Ovary (tissue), 9 donors: ENCODE results near the gene LMTK2. TPM values are rescaled to one million over a fixed set of nuclear protein-coding genes. Genes with fewer than 3 reads are reported as not detected.

Experiments
- DNase-seq, 5 donors: peaks; one replicate each; pipeline ENCODE4 v3.0.0-alpha.2; 2019 to 2020
- H3K27ac ChIP-seq, 2 donors: fragments of 200-600 bp; one replicate each; pipeline versions ENCODE4 v1.5.1 to v1.8.0; 2019 to 2022
- H3K27me3 ChIP-seq: fragments of 200-600 bp; one replicate; pipeline ENCODE4 v1.8.0; 2022
- H3K36me3 ChIP-seq: fragments of 200-600 bp; sonication (generic); one replicate; pipeline ENCODE4 v1.5.1; 2019
- H3K4me1 ChIP-seq: one replicate; pipeline ENCODE4 v1.8.1; 2013; ENCODE audit warnings: mild to moderate bottlenecking, moderate library complexity; ENCODE audit not compliant: insufficient read depth
- H3K4me3 ChIP-seq: fragments of 200-600 bp; sonication (generic); one replicate; pipeline ENCODE4 v1.5.1; 2017
- H3K9me3 ChIP-seq, 2 donors: fragments of 200-600 bp in 1 of 2; sonication (generic) in 1 of 2; one replicate each; pipeline versions ENCODE4 v1.5.1 to v1.8.1; 2013 to 2019; ENCODE audit warnings: mild to moderate bottlenecking in 1 of 2, moderate library complexity in 1 of 2
- CTCF ChIP-seq, 3 donors: fragments of 450-650 bp in 2 of 3; fragments of 200-600 bp in 1 of 3; IDR thresholded peaks; one replicate each; pipeline versions ENCODE4 v1.5.1 to v1.8.0; 2016 to 2022; ENCODE audit warnings: antibody characterized with exemption in 3 of 3, mild to moderate bottlenecking in 1 of 3
- EP300 ChIP-seq: sonication (generic); formaldehyde crosslinking; IDR thresholded peaks from one replicate; pipeline ENCODE4 v1.6.1; 2017; ENCODE audit warnings: antibody characterized with exemption
- POLR2A ChIP-seq: fragments of 450-650 bp; IDR thresholded peaks from one replicate; pipeline ENCODE4 v1.6.1; 2017; ENCODE audit warnings: antibody characterized with exemption, mild to moderate bottlenecking, moderate library complexity
- WGBS, 3 donors: extraction: QIAGEN DNeasy Blood & Tissue Kit in 1 of 3; methylation state at CpG; one replicate each; pipeline versions ENCODE4 v1.1.5 to v1.1.7; 2013 to 2017; 5-methylcytosine and 5-hydroxymethylcytosine counted together
- intact Hi-C, 4 donors: fragments of 100-400 bp; cut with DNase I; formaldehyde crosslinking; loops; one replicate each; pipeline versions ENCODE4 v1.11.0 to v1.15.1; 2022 to 2023
- polyA plus RNA-seq, 2 donors: library from polyadenylated mRNA; stranded (reverse); fragments of 200-250 nt in 1 of 2; fragments of 350-450 nt in 1 of 2; fragmentation: Illumina TruSeq in 1 of 2; extraction: RNeasy Lipid Tissue Mini Kit (QIAGEN cat#74804) in 1 of 2; gene quantifications; one replicate each; pipeline ENCODE4 v1.2.3, GENCODE V29; 2013 to 2014
- total RNA-seq, 7 donors: library from RNA; depleted of rRNA in 2 of 7; stranded (reverse); fragments of >200 nt in 2 of 7; fragmentation: NEBNext Ultra II Directional in 3 of 7; extraction: Animal tissue kit (Norgen Biotek cat#: 25700) in 3 of 7; gene quantifications; one replicate each; pipeline versions ENCODE4 v1.1.0 to v1.2.4, GENCODE V29; 2016 to 2023
- donor health status: DM: no; HTN: no; CAD: no; lungs with moderate emphysema.
- donor health status: DM: no; HTN: no; CAD: no.
- donor health status: Bipolar disorder and iron deficiency.
- donor health status: DM: yes; HTN: yes; CAD: no.
- donor health status: DM: no; HTN: no; CAD: no.
- donor health status: DM: yes; HTN: yes; CAD: no.

Gene LMTK2
- total and polyA plus RNA-seq, 9 donors: 4.4 to 17.1 (median 12.8) TPM

DNA sequence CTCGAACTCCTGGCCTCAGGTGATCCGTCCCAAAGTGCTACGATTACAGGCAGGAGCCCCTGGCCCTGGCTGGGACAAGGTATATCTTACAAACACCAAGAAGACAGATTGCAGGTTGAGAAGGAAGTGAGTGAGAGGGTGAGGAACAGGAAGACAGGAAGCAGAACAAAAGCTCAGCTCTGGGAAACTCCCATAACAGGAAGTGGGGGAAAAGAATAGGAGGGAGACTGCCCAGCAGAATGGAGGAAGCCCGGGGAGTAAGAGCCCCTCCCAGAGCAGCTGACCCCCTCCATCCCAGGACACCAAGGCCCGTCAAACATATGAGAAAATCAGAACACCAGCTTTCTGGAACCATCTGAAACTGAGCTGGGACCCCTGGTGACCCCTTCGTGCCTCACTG is 142.4 kb downstream of the LMTK2 start:
- intact Hi-C loops: no loop called here
- Histone ChIP-seq H3K4me1 (peaks cover 10% of the 10 kb centered on the region), H3K36me3 (no peaks in the 10 kb centered on the region), H3K4me3 (no peak overlapping the region), H3K9me3 (no peaks in the 10 kb centered on the region), H3K27me3 (no peaks in the 10 kb centered on the region), H3K27ac (no peak overlapping the region)
- DNase-seq: no peak
- TF ChIP-seq POLR2A (no peak), EP300 (no peak), CTCF (IDR thresholded peaks at IDR 0.05) (no peak)
- 70 to 83% (median 78%) methylated on average over 6 of the region's 6 CpGs for WGBS, 3 donors

GRCh38 chr7:98250789-98251188 is 144.1 kb downstream of the LMTK2 start:
- Histone ChIP-seq H3K36me3 (no peaks in the 10 kb centered on the region), H3K4me3 (no peak overlapping the region), H3K4me1 (peaks cover 10% of the 10 kb centered on the region), H3K27ac (no peak overlapping the region), H3K9me3 (no peaks in the 10 kb centered on the region), H3K27me3 (no peaks in the 10 kb centered on the region)
- intact Hi-C loops: no loop called here
- DNase-seq: no peak
- TF ChIP-seq EP300 (no peak), POLR2A (no peak), CTCF (IDR thresholded peaks at IDR 0.05) (no peak)
- 76 to 84% (median 84%) methylated on average over 3 of the region's 3 CpGs for WGBS, 3 donors

- WGBS, 3 donors: 39 to 42% (median 41%) methylated on average over 9 of the region's 9 CpGs
Measured at GRCh38 chr7:98251231-98251600, 144.6 kb downstream of the LMTK2 start.

DNA sequence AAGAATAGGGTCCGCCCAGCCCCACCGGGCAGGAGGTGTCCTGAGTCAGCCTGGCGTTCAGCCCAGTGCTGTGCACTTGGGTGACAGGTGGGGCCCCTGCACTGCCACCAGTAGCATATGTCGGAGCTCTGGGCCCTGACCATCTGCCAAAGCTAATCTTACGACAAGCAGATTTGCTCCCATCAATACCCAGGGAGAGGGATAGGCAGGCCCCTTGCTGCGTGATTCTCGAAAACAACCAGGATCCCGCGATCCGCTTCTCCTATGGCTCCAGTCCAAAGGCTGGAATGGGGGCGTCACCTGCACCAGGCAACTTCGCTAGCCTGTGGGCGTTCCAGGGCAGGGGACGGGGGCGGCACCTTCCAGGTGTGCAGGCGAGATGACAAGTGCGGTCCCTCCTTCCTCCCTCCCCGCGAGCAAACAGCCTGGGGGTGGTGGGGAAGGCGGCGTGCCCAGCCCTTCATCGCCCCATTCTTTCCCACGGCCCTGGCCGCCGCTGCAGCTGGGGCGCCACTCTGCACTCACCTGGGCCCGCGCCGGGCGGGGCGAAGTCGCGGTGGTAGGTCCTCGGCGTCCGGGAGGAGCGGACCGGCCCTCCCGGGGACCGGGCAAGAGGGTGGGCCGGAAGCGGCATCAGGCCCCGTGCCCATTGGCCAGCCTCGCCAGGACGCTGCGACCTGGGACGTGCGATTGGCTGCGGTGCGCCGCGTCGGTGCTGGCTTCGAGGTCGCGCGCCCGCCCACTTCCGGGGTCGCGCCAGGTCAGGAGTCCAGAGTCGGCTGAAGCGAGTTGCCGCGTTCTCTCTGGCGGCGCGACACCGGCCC is 145.2 kb downstream of the LMTK2 start, which contains the start of gene TECPR1:
Gene TECPR1, minus strand, starts transcription at position 632 of the 824 bp plus-strand sequence. CDS start 6,086 bp downstream, outside the sequence.
- no peak for TF ChIP-seq CTCF (IDR thresholded peaks at IDR 0.05)
- peak; percentile 12 for TF ChIP-seq POLR2A
- no peak for TF ChIP-seq EP300
- Histone ChIP-seq H3K4me1 (peaks cover 10% of the 10 kb centered on the region), H3K27me3 (no peaks in the 10 kb centered on the region), H3K27ac (no peak within 1 kb of the TSS), H3K4me3 (peak within 1 kb of the TSS; percentile 85), H3K9me3 (no peaks in the 10 kb centered on the region), H3K36me3 (no peaks in the 10 kb centered on the region)
- intact Hi-C loops: no loop called here
- WGBS, 3 donors: 0 to 2% (median 1%) methylated on average over 20 to 69 of the region's 69 CpGs
- peak; percentile 89 to 96 (median 94) for DNase-seq

More at GRCh38 chr7:98251231-98251600, 144.6 kb downstream of the LMTK2 start:
- Histone ChIP-seq H3K27me3 (no peaks in the 10 kb centered on the region), H3K4me3 (peak overlapping the region; percentile 85), H3K36me3 (no peaks in the 10 kb centered on the region), H3K27ac (no peak overlapping the region), H3K4me1 (peaks cover 10% of the 10 kb centered on the region), H3K9me3 (no peaks in the 10 kb centered on the region)
- intact Hi-C loops: no loop called here
- TF ChIP-seq POLR2A: no peak
- TF ChIP-seq CTCF (IDR thresholded peaks at IDR 0.05): no peak
- no peak for TF ChIP-seq EP300
- DNase-seq: no peak
